ENCODE measurements around the gene NAGPA.

- TF ChIP-seq EZH2phosphoT487 (IDR thresholded peaks at IDR 0.05; ENCODE audit: unreplicated experiment) (no peak), CREB1 (CRISPR knock-in tag; IDR thresholded peaks at IDR 0.05; ENCODE audit: low read depth) (no peak)
These were observed 52.3 kb downstream of the NAGPA start for GRCh38 chr16:4981473-4981872.
